Prostate gland (tissue), 2 donors: ENCODE data around the gene SNRNP70.

Experiments
- POLR2A ChIP-seq: fragments of 450-650 bp; IDR thresholded peaks from one replicate; pipeline ENCODE4 v1.6.1; 2016; ENCODE audit warnings: antibody characterized with exemption, mild to moderate bottlenecking
- POLR2AphosphoS5 ChIP-seq: sonication (generic); formaldehyde crosslinking; IDR thresholded peaks from one replicate; pipeline ENCODE4 v1.6.1; 2017; ENCODE audit warnings: antibody characterized with exemption
- TF ChIP-seq, protein P1 (sequence below), 4 experiments: fragments of 200-600 bp in 2 of 4; fragments of 450-650 bp in 2 of 4; sonication (generic) in 2 of 4; IDR thresholded peaks; 1 replicate in 3 of 4; 2 replicates in 1 of 4; pipeline ENCODE4 v1.5.1; 2016 to 2019; ENCODE audit warnings: antibody characterized with exemption in 4 of 4, mild to moderate bottlenecking in 2 of 4, moderate library complexity in 2 of 4

DNA sequence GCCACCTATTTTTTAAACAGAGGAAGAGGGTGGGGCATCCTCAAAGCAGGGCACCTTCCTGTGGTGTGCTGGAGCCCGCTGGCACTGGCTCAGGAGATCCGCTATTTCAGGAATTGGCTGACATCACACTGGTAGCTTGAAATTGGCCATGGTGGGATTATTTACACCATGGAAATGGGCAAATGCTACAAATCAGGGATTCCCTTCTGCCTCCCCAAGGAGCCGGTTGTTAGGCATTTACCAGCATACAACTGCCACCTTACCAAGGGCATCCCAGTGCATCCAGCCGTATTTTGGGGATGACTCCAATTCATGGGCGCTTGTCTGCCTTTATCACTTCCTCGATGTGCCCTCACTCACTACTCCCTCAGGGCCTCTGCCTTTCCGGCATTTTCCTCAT, 55.7 kb downstream of the SNRNP70 start:
- no peak for TF ChIP-seq POLR2A
- TF ChIP-seq, protein P1, sequence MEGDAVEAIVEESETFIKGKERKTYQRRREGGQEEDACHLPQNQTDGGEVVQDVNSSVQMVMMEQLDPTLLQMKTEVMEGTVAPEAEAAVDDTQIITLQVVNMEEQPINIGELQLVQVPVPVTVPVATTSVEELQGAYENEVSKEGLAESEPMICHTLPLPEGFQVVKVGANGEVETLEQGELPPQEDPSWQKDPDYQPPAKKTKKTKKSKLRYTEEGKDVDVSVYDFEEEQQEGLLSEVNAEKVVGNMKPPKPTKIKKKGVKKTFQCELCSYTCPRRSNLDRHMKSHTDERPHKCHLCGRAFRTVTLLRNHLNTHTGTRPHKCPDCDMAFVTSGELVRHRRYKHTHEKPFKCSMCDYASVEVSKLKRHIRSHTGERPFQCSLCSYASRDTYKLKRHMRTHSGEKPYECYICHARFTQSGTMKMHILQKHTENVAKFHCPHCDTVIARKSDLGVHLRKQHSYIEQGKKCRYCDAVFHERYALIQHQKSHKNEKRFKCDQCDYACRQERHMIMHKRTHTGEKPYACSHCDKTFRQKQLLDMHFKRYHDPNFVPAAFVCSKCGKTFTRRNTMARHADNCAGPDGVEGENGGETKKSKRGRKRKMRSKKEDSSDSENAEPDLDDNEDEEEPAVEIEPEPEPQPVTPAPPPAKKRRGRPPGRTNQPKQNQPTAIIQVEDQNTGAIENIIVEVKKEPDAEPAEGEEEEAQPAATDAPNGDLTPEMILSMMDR (IDR thresholded peaks at IDR 0.05) = no peak
- no peak for TF ChIP-seq POLR2AphosphoS5
